ENCODE data around the gene FBXL7.

DNA sequence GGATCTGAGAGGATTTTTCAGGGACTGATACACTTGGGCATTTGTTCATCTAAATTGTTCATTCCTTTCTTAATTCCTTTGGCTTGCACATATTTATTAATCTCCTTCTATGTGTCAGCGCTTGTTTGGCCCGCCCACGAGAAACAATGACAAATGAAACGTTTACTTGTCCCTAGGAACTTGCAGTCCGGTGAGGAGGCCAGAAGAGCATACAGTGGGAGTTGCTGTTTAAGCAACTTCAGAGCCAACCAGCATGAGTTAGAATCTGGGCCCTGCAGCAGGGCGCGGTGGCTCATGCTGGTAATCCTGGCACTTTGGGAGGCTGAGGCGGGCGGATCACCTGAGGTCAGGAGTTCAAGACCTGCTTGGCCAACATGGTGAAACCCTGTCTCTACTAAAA lies 18.8 kb downstream of the FBXL7 start:
- TF ChIP-seq OSR1 (CRISPR knock-in tag; IDR thresholded peaks at IDR 0.05) = no peak
- no peak for TF ChIP-seq ZNF8 (CRISPR knock-in tag; IDR thresholded peaks at IDR 0.05)
- TF ChIP-seq RARB (CRISPR knock-in tag; IDR thresholded peaks at IDR 0.05) = no peak
- no peak for TF ChIP-seq ISL1 (CRISPR knock-in tag; IDR thresholded peaks at IDR 0.05)
- TF ChIP-seq, protein P1, sequence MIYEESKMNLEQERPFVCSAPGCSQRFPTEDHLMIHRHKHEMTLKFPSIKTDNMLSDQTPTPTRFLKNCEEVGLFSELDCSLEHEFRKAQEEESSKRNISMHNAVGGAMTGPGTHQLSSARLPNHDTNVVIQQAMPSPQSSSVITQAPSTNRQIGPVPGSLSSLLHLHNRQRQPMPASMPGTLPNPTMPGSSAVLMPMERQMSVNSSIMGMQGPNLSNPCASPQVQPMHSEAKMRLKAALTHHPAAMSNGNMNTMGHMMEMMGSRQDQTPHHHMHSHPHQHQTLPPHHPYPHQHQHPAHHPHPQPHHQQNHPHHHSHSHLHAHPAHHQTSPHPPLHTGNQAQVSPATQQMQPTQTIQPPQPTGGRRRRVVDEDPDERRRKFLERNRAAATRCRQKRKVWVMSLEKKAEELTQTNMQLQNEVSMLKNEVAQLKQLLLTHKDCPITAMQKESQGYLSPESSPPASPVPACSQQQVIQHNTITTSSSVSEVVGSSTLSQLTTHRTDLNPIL (CRISPR knock-in tag; IDR thresholded peaks at IDR 0.05; ENCODE audit: low read depth) = no peak
- TF ChIP-seq, protein P2, sequence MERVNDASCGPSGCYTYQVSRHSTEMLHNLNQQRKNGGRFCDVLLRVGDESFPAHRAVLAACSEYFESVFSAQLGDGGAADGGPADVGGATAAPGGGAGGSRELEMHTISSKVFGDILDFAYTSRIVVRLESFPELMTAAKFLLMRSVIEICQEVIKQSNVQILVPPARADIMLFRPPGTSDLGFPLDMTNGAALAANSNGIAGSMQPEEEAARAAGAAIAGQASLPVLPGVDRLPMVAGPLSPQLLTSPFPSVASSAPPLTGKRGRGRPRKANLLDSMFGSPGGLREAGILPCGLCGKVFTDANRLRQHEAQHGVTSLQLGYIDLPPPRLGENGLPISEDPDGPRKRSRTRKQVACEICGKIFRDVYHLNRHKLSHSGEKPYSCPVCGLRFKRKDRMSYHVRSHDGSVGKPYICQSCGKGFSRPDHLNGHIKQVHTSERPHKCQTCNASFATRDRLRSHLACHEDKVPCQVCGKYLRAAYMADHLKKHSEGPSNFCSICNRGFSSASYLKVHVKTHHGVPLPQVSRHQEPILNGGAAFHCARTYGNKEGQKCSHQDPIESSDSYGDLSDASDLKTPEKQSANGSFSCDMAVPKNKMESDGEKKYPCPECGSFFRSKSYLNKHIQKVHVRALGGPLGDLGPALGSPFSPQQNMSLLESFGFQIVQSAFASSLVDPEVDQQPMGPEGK (CRISPR knock-in tag; IDR thresholded peaks at IDR 0.05; ENCODE audit: borderline replicate concordance) = no peak
- no peak for TF ChIP-seq ARNTL (CRISPR knock-in tag; IDR thresholded peaks at IDR 0.05; ENCODE audit: borderline replicate concordance, low read depth)
- TF ChIP-seq, protein P3, sequence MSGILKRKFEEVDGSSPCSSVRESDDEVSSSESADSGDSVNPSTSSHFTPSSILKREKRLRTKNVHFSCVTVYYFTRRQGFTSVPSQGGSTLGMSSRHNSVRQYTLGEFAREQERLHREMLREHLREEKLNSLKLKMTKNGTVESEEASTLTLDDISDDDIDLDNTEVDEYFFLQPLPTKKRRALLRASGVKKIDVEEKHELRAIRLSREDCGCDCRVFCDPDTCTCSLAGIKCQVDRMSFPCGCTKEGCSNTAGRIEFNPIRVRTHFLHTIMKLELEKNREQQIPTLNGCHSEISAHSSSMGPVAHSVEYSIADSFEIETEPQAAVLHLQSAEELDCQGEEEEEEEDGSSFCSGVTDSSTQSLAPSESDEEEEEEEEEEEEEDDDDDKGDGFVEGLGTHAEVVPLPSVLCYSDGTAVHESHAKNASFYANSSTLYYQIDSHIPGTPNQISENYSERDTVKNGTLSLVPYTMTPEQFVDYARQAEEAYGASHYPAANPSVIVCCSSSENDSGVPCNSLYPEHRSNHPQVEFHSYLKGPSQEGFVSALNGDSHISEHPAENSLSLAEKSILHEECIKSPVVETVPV (CRISPR knock-in tag; IDR thresholded peaks at IDR 0.05) = no peak
- no peak for TF ChIP-seq ESRRG (CRISPR knock-in tag; IDR thresholded peaks at IDR 0.05)
- TF ChIP-seq, protein P4, sequence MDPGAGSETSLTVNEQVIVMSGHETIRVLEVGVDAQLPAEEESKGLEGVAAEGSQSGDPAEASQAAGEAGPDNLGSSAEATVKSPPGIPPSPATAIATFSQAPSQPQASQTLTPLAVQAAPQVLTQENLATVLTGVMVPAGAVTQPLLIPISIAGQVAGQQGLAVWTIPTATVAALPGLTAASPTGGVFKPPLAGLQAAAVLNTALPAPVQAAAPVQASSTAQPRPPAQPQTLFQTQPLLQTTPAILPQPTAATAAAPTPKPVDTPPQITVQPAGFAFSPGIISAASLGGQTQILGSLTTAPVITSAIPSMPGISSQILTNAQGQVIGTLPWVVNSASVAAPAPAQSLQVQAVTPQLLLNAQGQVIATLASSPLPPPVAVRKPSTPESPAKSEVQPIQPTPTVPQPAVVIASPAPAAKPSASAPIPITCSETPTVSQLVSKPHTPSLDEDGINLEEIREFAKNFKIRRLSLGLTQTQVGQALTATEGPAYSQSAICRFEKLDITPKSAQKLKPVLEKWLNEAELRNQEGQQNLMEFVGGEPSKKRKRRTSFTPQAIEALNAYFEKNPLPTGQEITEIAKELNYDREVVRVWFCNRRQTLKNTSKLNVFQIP (CRISPR knock-in tag; IDR thresholded peaks at IDR 0.05; ENCODE audit: borderline replicate concordance, low read depth) = no peak
- TF ChIP-seq ZC3H10 (CRISPR knock-in tag; IDR thresholded peaks at IDR 0.05) = no peak
